PC-9 (cell line): ENCODE results near the gene USP46. TPM values are rescaled to one million over a fixed set of nuclear protein-coding genes. Genes with fewer than 3 reads are reported as not detected.

Experiments
- BruUV-seq: library from RNA; stranded (reverse); fragments of 400-500 nt; replicated peaks from 2 replicates; lab custom pipeline; 2021; lab: Mats Ljungman, UMichigan
- CTCF ChIA-PET: fragments of 300-600 bp; sonication (Branson Sonifier 250); formaldehyde crosslinking; loops from one replicate; lab custom pipeline; 2022; ENCODE audit warnings: antibody characterized with exemption; lab: Charles Lee
- POLR2A ChIA-PET: fragments of 300-600 bp; sonication (Branson Sonifier 250); formaldehyde crosslinking; loops from one replicate; lab custom pipeline; 2022; ENCODE audit warnings: antibody characterized with exemption; ENCODE audit not compliant: unreplicated experiment; lab: Charles Lee
- DNase-seq, 2 experiments: peaks; one replicate each; pipeline versions ENCODE4 v3.0.0 to v3.0.0-alpha.2; 2015 to 2022; ENCODE audit warnings: mixed read lengths in 1 of 2
- H2AFZ ChIP-seq: fragments of 200-600 bp; sonication (generic); 2 replicates; pipeline ENCODE4 v1.8.1; 2017; ENCODE audit warnings: antibody characterized with exemption
- H3F3A ChIP-seq: fragments of 200-600 bp; sonication (generic); 2 replicates; pipeline ENCODE4 v1.8.1; 2017; ENCODE audit warnings: antibody characterized with exemption, mild to moderate bottlenecking, low read depth; ENCODE audit not compliant: insufficient read depth
- H3K27ac ChIP-seq: fragments of 200-600 bp; sonication (generic); 2 replicates; pipeline ENCODE4 v1.6.1; 2016; ENCODE audit warnings: mixed run types
- H3K27me3 ChIP-seq: fragments of 200-600 bp; sonication (generic); 2 replicates; pipeline ENCODE4 v1.6.1; 2016; ENCODE audit warnings: low read depth, mixed run types; ENCODE audit not compliant: insufficient read depth
- H3K36me3 ChIP-seq: fragments of 200-600 bp; sonication (generic); 2 replicates; pipeline ENCODE4 v1.6.1; 2016; ENCODE audit warnings: low read depth, mixed run types
- H3K4me1 ChIP-seq: fragments of 200-600 bp; sonication (generic); replicated peaks from 2 replicates; pipeline ENCODE4 v1.6.1; 2016; ENCODE audit warnings: mixed run types; ENCODE audit not compliant: insufficient read depth
- H3K4me2 ChIP-seq: fragments of 200-600 bp; sonication (generic); 2 replicates; pipeline ENCODE4 v1.6.1; 2017; ENCODE audit warnings: mixed run types
- H3K4me3 ChIP-seq: fragments of 200-600 bp; sonication (generic); 2 replicates; pipeline ENCODE4 v1.6.1; 2016; ENCODE audit warnings: mixed run types
- H3K79me2 ChIP-seq: fragments of 200-600 bp; sonication (generic); 2 replicates; pipeline ENCODE4 v1.6.1; 2017; ENCODE audit warnings: low read depth, mixed run types
- H3K9me2 ChIP-seq: fragments of 200-600 bp; sonication (generic); 2 replicates; pipeline ENCODE4 v1.8.1; 2017; ENCODE audit warnings: mild to moderate bottlenecking; ENCODE audit not compliant: insufficient read depth
- H3K9me3 ChIP-seq: fragments of 200-600 bp; sonication (generic); 2 replicates; pipeline ENCODE4 v1.8.1; 2016; ENCODE audit warnings: low read depth; ENCODE audit not compliant: insufficient read depth
- H4K20me1 ChIP-seq: fragments of 200-600 bp; sonication (generic); 2 replicates; pipeline ENCODE4 v1.8.1; 2017; ENCODE audit not compliant: insufficient read depth
- CTCF ChIP-seq: fragments of 200-600 bp; sonication (generic); conservative IDR thresholded peaks from 2 replicates; pipeline ENCODE4 v1.6.1; 2017; ENCODE audit warnings: mixed run types, antibody characterized with exemption, mild to moderate bottlenecking, moderate library complexity
- EZH2 ChIP-seq: fragments of 200-600 bp; sonication (generic); IDR thresholded peaks from 2 replicates; pipeline ENCODE4 v1.8.0; 2017; ENCODE audit warnings: antibody characterized with exemption, low read depth
- intact Hi-C: fragments of 100-400 bp; cut with micrococcal nuclease; formaldehyde crosslinking; loops from one replicate; pipeline ENCODE4 v1.10.0; 2022; ENCODE audit not compliant: unreplicated experiment
- total RNA-seq: library from RNA; stranded (reverse); gene quantifications from 2 replicates; pipeline ENCODE4 v1.2.3, GENCODE V29; 2021

Gene USP46
- total RNA-seq, 1 experiment from 2014 or later, result 17.1 TPM

- H3K27me3 ChIP-seq, result no peaks in the 10 kb centered on the region
- no peaks in the 10 kb centered on the region for H3K36me3 ChIP-seq
- H3K27ac ChIP-seq, result no peak overlapping the region
- ChIA-PET CTCF (no interaction called here), POLR2A (no interaction called here)
- H2AFZ ChIP-seq, result no peak overlapping the region
- no peaks in the 10 kb centered on the region for H3F3A ChIP-seq
- H4K20me1 ChIP-seq, result no peaks in the 10 kb centered on the region
- no peaks in the 10 kb centered on the region for H3K4me1 ChIP-seq
- no peaks in the 10 kb centered on the region for H3K9me2 ChIP-seq
- H3K9me3 ChIP-seq, result no peaks in the 10 kb centered on the region
- BruUV-seq, result no TSS peak
- no peaks in the 10 kb centered on the region for H3K79me2 ChIP-seq
- TF ChIP-seq CTCF (no peak), EZH2 (no peak)
- no peak overlapping the region for H3K4me3 ChIP-seq
- no peak for DNase-seq
- intact Hi-C loops, result no loop called here
- H3K4me2 ChIP-seq, result no peak overlapping the region
Observed at GRCh38 chr4:52701207-52701606, 42.1 kb upstream of the USP46 start.

- H3K9me2 ChIP-seq, result no peaks in the 10 kb centered on the region
- no peak overlapping the region for H3K27ac ChIP-seq
- ChIA-PET POLR2A (no interaction called here), CTCF (no interaction called here)
- H3F3A ChIP-seq, result no peaks in the 10 kb centered on the region
- no peaks in the 10 kb centered on the region for H4K20me1 ChIP-seq
- H3K4me2 ChIP-seq, result no peak overlapping the region
- H3K4me1 ChIP-seq, result no peaks in the 10 kb centered on the region
- H3K27me3 ChIP-seq, result 0 out of 2 replicates have a peak, but pooled peaks cover 4% of the 10 kb centered on the region
- intact Hi-C loops, result no loop called here
- no peak for DNase-seq
- no TSS peak for BruUV-seq
- no peak overlapping the region for H2AFZ ChIP-seq
- H3K79me2 ChIP-seq, result no peaks in the 10 kb centered on the region
- H3K4me3 ChIP-seq, result no peak overlapping the region
- H3K9me3 ChIP-seq, result no peaks in the 10 kb centered on the region; the same call in 1 of the 2 replicates
- TF ChIP-seq EZH2, result no peak
- TF ChIP-seq CTCF, result no peak
- H3K36me3 ChIP-seq, result no peaks in the 10 kb centered on the region
Observed at GRCh38 chr4:52694936-52695335, 35.8 kb upstream of the USP46 start.

- Histone ChIP-seq H3K4me3 (no peak overlapping the region), H3K79me2 (no peaks in the 10 kb centered on the region), H3K27me3 (0 out of 2 replicates have a peak, but pooled peaks cover 4% of the 10 kb centered on the region), H4K20me1 (no peaks in the 10 kb centered on the region), H3K9me3 (no peaks in the 10 kb centered on the region; the same call in 1 of the 2 replicates), H3K4me1 (no peaks in the 10 kb centered on the region), H3K27ac (no peak overlapping the region), H2AFZ (no peak overlapping the region), H3F3A (no peaks in the 10 kb centered on the region), H3K4me2 (no peak overlapping the region), H3K9me2 (no peaks in the 10 kb centered on the region), H3K36me3 (no peaks in the 10 kb centered on the region)
- CTCF ChIA-PET, result no interaction called here
- no TSS peak for BruUV-seq
- no peak for DNase-seq
- POLR2A ChIA-PET, result no interaction called here
- intact Hi-C loops, result no loop called here
- TF ChIP-seq EZH2 (no peak), CTCF (no peak)
Observed at GRCh38 chr4:52693492-52693891, 34.4 kb upstream of the USP46 start.
